Nephron progenitor cell (in vitro differentiated cells): ENCODE results near the gene PIK3C2G.

ENCODE experiments used
- DNase-seq: peaks from one replicate; pipeline ENCODE4 v3.0.0; 2021
- H3K27ac Mint-ChIP-seq: 2 replicates; pipeline ENCODE4 v1.8.0; 2021; ENCODE audit warnings: mild to moderate bottlenecking, moderate library complexity, mixed read lengths
- H3K27me3 Mint-ChIP-seq: 2 replicates; pipeline ENCODE4 v1.8.0; 2021; ENCODE audit warnings: mild to moderate bottlenecking, low read depth, mixed read lengths; ENCODE audit not compliant: poor library complexity
- H3K36me3 Mint-ChIP-seq: 2 replicates; pipeline ENCODE4 v1.8.0; 2021; ENCODE audit warnings: low read depth, mixed read lengths
- H3K4me1 Mint-ChIP-seq: 2 replicates; pipeline ENCODE4 v1.8.0; 2021; ENCODE audit warnings: mixed read lengths
- H3K4me3 Mint-ChIP-seq: 2 replicates; pipeline ENCODE4 v1.8.0; 2021; ENCODE audit warnings: mild to moderate bottlenecking, moderate library complexity, mixed read lengths
- H3K9me3 Mint-ChIP-seq: 2 replicates; pipeline ENCODE4 v1.8.0; 2021; ENCODE audit warnings: mild to moderate bottlenecking, moderate library complexity, mixed read lengths
- CTCF ChIP-seq: fragments of 200-600 bp; sonication (generic); IDR thresholded peaks from 2 replicates; pipeline ENCODE4 v1.5.0; 2021; ENCODE audit warnings: antibody characterized with exemption

PIK3C2G gene

DNA sequence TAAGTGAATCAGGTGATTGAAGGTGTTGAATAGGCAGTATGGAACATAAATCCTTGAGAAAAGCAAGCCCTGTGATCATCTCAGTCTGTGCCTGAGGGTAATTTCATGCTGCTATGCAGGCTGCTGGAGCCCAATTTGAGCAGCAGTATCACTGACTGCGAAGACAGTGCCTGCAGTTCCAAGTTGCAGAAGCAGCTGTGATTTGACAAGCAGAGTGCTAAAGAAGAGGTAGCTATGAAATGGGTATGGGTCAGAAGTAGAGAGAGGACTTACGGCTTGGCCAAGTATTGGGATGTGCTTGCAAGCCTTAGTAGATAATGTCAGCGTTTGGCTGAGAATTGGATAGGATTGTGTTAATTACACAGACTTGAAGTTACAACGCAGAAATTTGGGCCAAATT lies 22.5 kb downstream of the PIK3C2G start:
- no peaks in the 10 kb centered on the region for H3K36me3 Mint-ChIP-seq
- H3K4me1 Mint-ChIP-seq = peaks cover 5% of the 10 kb centered on the region
- H3K27ac Mint-ChIP-seq = no peak overlapping the region
- DNase-seq = no peak
- H3K27me3 Mint-ChIP-seq = no peaks in the 10 kb centered on the region
- H3K9me3 Mint-ChIP-seq = peaks cover 3% of the 10 kb centered on the region
- no peak for TF ChIP-seq CTCF
- H3K4me3 Mint-ChIP-seq = no peak overlapping the region

- H3K4me1 Mint-ChIP-seq = peaks cover 5% of the 10 kb centered on the region
- no peak overlapping the region for H3K4me3 Mint-ChIP-seq
- no peak for TF ChIP-seq CTCF
- no peaks in the 10 kb centered on the region for H3K36me3 Mint-ChIP-seq
- H3K27ac Mint-ChIP-seq = no peak overlapping the region
- H3K27me3 Mint-ChIP-seq = no peaks in the 10 kb centered on the region
- peaks cover 3% of the 10 kb centered on the region for H3K9me3 Mint-ChIP-seq
- no peak for DNase-seq
Observed at GRCh38 chr12:18284386-18284785, 23.1 kb downstream of the PIK3C2G start.

GRCh38 chr12:18285161-18285560 lies 23.8 kb downstream of the PIK3C2G start:
- no peak for TF ChIP-seq CTCF
- H3K4me3 Mint-ChIP-seq = no peak overlapping the region
- no peak for DNase-seq
- peaks cover 5% of the 10 kb centered on the region for H3K4me1 Mint-ChIP-seq
- peaks cover 3% of the 10 kb centered on the region for H3K9me3 Mint-ChIP-seq
- H3K27ac Mint-ChIP-seq = no peak overlapping the region
- no peaks in the 10 kb centered on the region for H3K27me3 Mint-ChIP-seq
- no peaks in the 10 kb centered on the region for H3K36me3 Mint-ChIP-seq

DNA sequence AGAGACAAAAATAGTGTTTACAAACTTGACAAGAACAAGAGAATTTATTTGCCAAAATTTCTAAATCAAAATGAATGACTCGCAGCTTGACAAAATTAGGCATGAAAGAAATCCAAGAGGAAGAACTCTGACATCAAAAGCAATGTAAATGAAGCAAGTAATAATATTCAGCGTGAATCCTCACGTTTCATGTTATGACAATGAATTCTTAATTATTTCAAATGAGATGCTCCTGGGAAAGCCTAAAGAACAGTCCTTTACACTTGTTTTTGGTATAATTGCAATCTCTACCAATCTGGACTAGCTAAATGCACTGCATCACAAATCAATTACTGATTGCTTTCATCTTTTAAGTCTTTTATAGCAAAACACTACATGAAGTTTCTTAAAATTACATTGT lies 29.1 kb downstream of the PIK3C2G start:
- no peaks in the 10 kb centered on the region for H3K36me3 Mint-ChIP-seq
- peaks cover 3% of the 10 kb centered on the region for H3K9me3 Mint-ChIP-seq
- no peak for TF ChIP-seq CTCF
- no peak overlapping the region for H3K4me3 Mint-ChIP-seq
- no peaks in the 10 kb centered on the region for H3K27me3 Mint-ChIP-seq
- no peak overlapping the region for H3K27ac Mint-ChIP-seq
- DNase-seq = no peak
- H3K4me1 Mint-ChIP-seq = no peaks in the 10 kb centered on the region

DNA sequence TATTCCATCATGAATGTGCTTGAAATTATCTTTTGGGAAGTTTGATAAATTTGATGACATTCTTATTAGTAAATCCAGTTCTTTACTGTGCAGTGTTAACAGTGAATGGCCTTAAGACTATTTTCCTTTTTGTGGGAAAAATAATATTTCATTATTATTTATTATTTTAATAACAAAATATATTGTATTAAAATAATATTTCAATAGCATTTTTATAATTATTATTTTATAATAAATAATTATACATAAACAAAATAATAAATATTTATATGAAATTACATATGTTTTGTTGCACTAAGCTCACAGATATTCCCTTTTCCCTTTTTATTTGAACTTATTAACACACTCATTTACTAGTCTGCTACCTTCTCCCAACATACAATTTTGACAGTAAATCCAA lies 33.6 kb downstream of the PIK3C2G start:
- Mint-ChIP-seq H3K36me3 (no peaks in the 10 kb centered on the region), H3K4me3 (no peak overlapping the region), H3K9me3 (no peaks in the 10 kb centered on the region), H3K4me1 (no peaks in the 10 kb centered on the region), H3K27ac (no peak overlapping the region), H3K27me3 (peaks cover 3% of the 10 kb centered on the region)
- TF ChIP-seq CTCF = no peak
- no peak for DNase-seq

GRCh38 chr12:18296201-18296908 lies 35.0 kb downstream of the PIK3C2G start:
- Mint-ChIP-seq H3K4me3 (no peak overlapping the region), H3K27ac (no peak overlapping the region), H3K36me3 (no peaks in the 10 kb centered on the region), H3K27me3 (peaks cover 6% of the 10 kb centered on the region), H3K4me1 (no peaks in the 10 kb centered on the region), H3K9me3 (peaks cover 12% of the 10 kb centered on the region)
- no peak for TF ChIP-seq CTCF
- DNase-seq = no peak
